GM12873 (cell line): ENCODE data around the gene NUDT6.

Experiments
- CTCF ChIP-seq: IDR thresholded peaks from 2 replicates; pipeline ENCODE4 v1.5.1; 2012; ENCODE audit warnings: low read depth, mild to moderate bottlenecking, moderate library complexity, low read length, control low read depth; ENCODE audit not compliant: insufficient read depth; ENCODE audit errors: missing control alignments

Gene NUDT6

DNA sequence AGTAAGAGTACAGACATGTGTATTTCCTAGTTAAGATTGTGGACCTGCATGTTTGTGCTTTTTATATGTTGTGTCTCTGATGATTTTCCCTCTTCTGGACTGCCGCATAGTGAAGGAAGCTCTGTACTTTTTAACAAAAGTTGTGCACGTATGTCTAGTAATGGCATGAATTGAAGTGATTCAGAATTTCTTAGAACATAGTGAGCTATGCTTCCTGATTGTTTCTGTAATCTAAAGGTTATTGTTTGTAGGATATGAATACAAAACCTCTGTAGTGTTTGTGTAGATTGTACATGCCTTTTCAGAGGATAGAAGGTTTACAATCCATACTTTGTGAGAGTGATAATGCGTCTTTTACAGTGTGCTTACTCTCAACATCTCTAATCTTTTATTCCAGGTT, 37.0 kb upstream of the NUDT6 start:
- TF ChIP-seq CTCF = no peak

- no peak for TF ChIP-seq CTCF
These were observed 36.1 kb upstream of the NUDT6 start for GRCh38 chr4:122958505-122958904.

DNA sequence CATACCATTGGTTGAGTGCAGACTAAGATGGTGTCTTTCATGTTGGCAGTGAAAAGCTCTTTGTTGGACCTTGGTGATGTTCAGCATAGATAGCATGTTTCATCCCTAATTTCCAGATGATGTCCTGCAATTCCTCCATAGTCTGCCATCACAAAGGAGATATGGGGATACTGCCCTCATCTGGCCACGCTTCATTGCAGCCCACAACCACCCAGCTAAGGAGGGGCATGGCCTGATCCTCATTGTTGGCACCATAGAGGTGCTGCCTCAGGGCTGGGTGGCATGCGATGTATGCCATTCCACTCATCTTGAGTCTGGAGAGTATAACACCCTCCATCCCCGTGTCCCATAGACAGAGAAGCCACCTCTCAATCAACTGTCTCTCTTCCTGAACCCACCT, 31.5 kb upstream of the NUDT6 start:
- TF ChIP-seq CTCF = no peak

DNA sequence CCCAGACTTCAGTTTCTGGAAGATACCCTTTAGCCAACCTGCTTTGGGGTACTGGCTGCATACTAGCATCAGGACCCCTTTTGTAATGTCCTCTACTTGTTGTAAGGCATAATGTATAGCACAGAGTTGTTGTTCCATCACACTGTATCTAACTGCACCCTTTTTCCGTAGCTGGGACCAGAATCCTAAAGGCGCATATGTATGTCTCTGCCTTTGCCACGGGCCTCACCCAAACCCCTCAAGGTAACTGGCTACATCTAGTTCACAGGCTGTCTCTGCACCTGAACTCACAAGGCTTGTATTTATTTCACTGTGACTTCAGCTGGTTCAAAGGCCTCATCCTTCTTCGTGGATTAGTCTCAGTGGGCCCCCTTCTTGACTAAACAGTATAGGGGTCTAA, 29.6 kb upstream of the NUDT6 start:
- TF ChIP-seq CTCF = no peak

DNA sequence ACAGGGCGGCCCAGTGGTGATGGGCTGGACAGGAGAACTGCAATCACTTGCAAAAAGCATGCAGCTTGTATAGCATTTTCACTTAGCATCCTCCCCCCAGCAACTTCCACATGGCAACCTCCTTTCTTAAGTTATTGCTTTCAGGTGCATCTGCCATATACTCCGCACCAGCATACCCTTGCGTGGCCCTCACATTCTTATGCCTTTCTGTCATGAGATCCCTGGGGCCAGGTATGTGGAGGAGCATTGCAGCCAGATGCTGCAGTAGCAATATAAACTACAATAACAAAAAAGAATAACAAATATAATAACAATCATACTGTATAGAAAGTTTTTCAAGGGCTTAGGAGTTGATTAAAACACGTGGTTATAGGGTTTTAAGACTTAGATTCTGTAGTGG, 26.3 kb upstream of the NUDT6 start:
- TF ChIP-seq CTCF = no peak

- TF ChIP-seq CTCF = no peak
These were observed 23.7 kb upstream of the NUDT6 start for GRCh38 chr4:122946142-122946541.

DNA sequence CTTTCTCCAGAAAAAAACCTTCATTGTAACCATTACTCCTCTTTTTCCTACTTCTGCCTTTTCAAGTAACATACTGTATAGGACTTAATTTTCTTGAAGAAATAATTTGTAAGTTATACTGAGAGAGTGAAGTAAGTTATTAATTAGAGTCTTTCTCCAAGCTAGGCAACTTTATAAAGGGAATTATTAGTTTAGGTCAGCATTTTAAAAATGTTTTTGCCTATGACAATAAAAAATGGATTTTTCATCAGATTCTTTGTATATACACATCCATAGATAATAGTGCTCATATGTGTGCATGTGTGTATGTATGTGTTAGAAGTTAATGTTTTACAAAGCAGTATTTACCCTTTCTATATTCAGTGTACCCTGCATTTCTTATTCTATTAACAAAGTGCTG, 10.4 kb upstream of the NUDT6 start:
- no peak for TF ChIP-seq CTCF

- peak; percentile 17 for TF ChIP-seq CTCF
These were observed 8.5 kb upstream of the NUDT6 start for GRCh38 chr4:122930862-122931261.
